Smooth muscle cell (in vitro differentiated cells): Measurements from ENCODE around the gene EMP3. TPM values are rescaled to one million over a fixed set of nuclear protein-coding genes. Genes with fewer than 3 reads are reported as not detected.

Experiments
- DNase-seq: peaks from one replicate; lab custom pipeline; 2025; ENCODE audit not compliant: unreplicated experiment; lab: John Stamatoyannopoulos, UW
- H2AFZ ChIP-seq: fragments of 200-600 bp; sonication (generic); 2 replicates; pipeline ENCODE4 v1.6.0; 2016; ENCODE audit warnings: antibody characterized with exemption, low read depth, mild to moderate bottlenecking
- H3F3A ChIP-seq: fragments of 200-600 bp; sonication (generic); 2 replicates; pipeline ENCODE4 v1.6.0; 2017; ENCODE audit warnings: antibody characterized with exemption, low read depth
- H3K27ac ChIP-seq: fragments of 200-600 bp; sonication (generic); 2 replicates; pipeline ENCODE4 v1.5.1; 2016; ENCODE audit warnings: low read depth, mild to moderate bottlenecking
- H3K27me3 ChIP-seq: fragments of 200-600 bp; sonication (generic); 2 replicates; pipeline ENCODE4 v1.6.1; 2016; ENCODE audit warnings: low read depth, mild to moderate bottlenecking
- H3K36me3 ChIP-seq: fragments of 200-600 bp; sonication (generic); 2 replicates; pipeline ENCODE4 v1.5.1; 2016; ENCODE audit warnings: low read depth
- H3K4me1 ChIP-seq: fragments of 200-600 bp; sonication (generic); 2 replicates; pipeline ENCODE4 v1.5.1; 2016; ENCODE audit warnings: low read depth
- H3K4me2 ChIP-seq: fragments of 200-600 bp; sonication (generic); 2 replicates; pipeline ENCODE4 v1.6.0; 2016; ENCODE audit warnings: mild to moderate bottlenecking
- H3K4me3 ChIP-seq: fragments of 200-600 bp; sonication (generic); 2 replicates; pipeline ENCODE4 v1.5.1; 2016; ENCODE audit warnings: mild to moderate bottlenecking
- H3K79me2 ChIP-seq: fragments of 200-600 bp; sonication (generic); 2 replicates; pipeline ENCODE4 v1.6.0; 2016; ENCODE audit warnings: low read depth, mild to moderate bottlenecking
- H3K9ac ChIP-seq: fragments of 200-600 bp; sonication (generic); 2 replicates; pipeline ENCODE4 v1.6.0; 2016; ENCODE audit warnings: low read depth
- H3K9me3 ChIP-seq: fragments of 200-600 bp; sonication (generic); replicated peaks from 2 replicates; pipeline ENCODE4 v1.5.1; 2016; ENCODE audit warnings: low read depth
- H4K20me1 ChIP-seq: fragments of 200-600 bp; sonication (generic); 2 replicates; pipeline ENCODE4 v1.6.0; 2016; ENCODE audit warnings: low read depth
- WGBS: methylation state at CpG from one replicate; pipeline ENCODE4 v1.1.7; 2016; ENCODE audit warnings: low lambda C conversion rate; 5-methylcytosine and 5-hydroxymethylcytosine counted together
- polyA plus RNA-seq: library from polyadenylated mRNA; unstranded; fragments of >200 nt; fragmentation: Nextera tagmentation; extraction: Ambion mirVana; gene quantifications from 2 replicates; pipeline ENCODE4 v1.2.1, GENCODE V29; 2016
- total RNA-seq: library from RNA; depleted of rRNA; stranded (reverse); fragments of >200 nt; gene quantifications from 2 replicates; pipeline ENCODE4 v1.2.3, GENCODE V29; 2014
- TF ChIP-seq, protein P1 (sequence below): fragments of 200-600 bp; sonication (generic); IDR thresholded peaks from 2 replicates; pipeline ENCODE4 v1.5.1; 2017; ENCODE audit warnings: borderline replicate concordance, mild to moderate bottlenecking, antibody characterized with exemption; ENCODE audit not compliant: insufficient read depth, poor library complexity, severe bottlenecking

Gene EMP3
- total and polyA plus RNA-seq, 2 experiments from 2014 or later, result 95.2 to 458 TPM

DNA sequence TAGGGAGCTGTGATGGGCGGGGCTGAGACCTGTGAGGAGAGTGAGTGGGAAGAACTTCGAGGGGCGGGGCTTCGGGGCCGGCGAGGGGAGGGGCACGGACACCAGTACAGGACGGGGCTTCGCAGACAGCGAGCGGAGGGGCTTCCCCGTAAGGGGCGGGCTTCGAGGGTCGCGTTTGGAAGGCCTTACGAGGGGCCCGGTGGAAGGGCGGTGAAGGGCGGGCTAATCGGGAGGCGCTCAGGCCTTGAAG lies 4.1 kb upstream of the EMP3 start:
- Histone ChIP-seq H3K79me2 (peaks cover 3% of the 10 kb centered on the region), H3K27ac (peak overlapping the region; percentile 92), H3K9ac (peak overlapping the region; percentile 75), H3F3A (peaks cover 16% of the 10 kb centered on the region), H4K20me1 (no peaks in the 10 kb centered on the region), H3K4me2 (peak overlapping the region; percentile 88), H3K9me3 (no peaks in the 10 kb centered on the region), H3K4me1 (peaks cover 18% of the 10 kb centered on the region), H3K4me3 (peak overlapping the region; percentile 55), H2AFZ (peak overlapping the region; percentile 53), H3K27me3 (no peaks in the 10 kb centered on the region), H3K36me3 (no peaks in the 10 kb centered on the region)
- WGBS, result under 1% methylated on average over 22 of the region's 22 CpGs
- peak; percentile 93 for DNase-seq
- TF ChIP-seq, protein P1, sequence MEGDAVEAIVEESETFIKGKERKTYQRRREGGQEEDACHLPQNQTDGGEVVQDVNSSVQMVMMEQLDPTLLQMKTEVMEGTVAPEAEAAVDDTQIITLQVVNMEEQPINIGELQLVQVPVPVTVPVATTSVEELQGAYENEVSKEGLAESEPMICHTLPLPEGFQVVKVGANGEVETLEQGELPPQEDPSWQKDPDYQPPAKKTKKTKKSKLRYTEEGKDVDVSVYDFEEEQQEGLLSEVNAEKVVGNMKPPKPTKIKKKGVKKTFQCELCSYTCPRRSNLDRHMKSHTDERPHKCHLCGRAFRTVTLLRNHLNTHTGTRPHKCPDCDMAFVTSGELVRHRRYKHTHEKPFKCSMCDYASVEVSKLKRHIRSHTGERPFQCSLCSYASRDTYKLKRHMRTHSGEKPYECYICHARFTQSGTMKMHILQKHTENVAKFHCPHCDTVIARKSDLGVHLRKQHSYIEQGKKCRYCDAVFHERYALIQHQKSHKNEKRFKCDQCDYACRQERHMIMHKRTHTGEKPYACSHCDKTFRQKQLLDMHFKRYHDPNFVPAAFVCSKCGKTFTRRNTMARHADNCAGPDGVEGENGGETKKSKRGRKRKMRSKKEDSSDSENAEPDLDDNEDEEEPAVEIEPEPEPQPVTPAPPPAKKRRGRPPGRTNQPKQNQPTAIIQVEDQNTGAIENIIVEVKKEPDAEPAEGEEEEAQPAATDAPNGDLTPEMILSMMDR, result no peak

DNA sequence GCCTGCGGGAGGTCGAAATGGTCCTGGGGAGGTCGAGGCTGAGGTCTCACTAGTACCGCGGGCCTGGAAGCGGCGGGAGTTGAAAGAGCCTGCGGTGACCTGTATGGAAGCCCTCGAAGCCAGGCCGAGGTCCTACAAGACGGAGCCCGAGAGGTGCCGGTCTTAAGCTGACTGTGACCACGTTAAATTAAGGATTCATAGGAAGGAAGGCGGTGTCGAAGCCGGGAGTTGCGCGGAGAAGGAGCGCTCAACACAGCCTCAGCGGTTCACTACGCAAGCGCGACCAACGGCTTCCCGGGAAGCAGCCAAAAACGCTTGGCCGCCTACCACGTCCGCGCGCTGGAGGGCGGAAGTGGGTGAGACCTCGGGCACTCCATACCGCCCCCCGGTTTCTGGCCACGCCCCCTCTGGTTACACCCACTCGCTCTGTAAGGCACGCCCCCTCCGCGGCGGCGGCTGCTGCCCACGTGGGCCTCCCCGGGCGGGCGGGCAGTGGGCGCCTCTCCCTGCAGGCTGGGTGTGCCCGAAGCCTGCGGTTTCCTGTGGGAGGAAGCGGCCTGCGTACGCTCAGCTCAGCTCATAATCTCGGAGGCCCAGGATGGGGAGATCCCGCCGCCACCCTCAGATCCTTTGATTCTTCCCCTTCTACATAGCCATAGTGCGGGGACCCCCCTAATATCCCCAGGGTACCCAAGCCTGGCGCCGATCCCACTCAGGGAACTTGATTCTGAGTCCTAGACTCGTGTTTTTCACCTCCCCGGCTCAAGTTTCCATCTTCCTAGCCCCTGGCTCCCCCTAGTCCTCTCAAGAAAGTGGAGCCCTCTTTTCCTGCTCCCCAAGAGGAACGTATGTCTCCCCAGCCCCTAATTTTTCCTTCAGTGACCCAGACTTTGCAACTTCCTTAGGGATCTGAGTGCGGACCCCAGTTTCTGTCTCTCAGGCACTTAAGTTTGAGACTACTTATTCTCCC lies 3.4 kb upstream of the EMP3 start:
- WGBS, result 6% methylated on average over 45 of the region's 63 CpGs
- peak overlapping the region; percentile 88 for H3K4me2 ChIP-seq
- TF ChIP-seq, protein P1, result no peak

DNA sequence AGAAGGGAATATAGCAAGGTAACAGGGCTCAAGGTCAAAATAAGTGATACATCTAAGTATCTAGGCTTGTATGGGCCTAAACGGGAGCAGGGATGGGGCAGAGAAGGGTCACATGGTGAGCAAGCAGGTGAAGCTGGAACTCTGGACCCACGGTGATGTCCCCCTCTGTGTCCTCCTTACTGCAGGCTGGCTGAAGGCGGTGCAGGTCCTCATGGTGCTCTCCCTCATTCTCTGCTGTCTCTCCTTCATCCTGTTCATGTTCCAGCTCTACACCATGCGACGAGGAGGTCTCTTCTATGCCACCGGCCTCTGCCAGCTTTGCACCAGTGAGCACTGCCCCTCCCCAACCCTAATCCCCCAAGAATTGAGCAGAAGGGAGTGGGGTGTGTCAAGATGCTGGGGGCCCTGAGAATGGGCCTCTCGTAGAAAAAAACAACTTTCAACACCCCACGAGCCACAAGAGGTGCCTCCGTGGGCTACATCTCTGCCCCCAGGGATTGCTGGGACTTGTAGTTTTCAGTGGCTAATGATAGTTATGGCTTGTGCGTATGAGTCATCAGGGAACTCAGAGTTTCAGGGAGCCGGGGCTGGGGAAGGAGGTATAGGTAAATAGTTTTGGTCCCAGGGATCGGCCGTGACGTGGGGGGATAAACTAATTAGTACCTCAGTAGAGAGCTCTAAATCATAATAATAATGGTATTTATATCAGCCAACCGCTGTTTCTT lies 4.0 kb downstream of the EMP3 start:
- peaks cover 3% of the 10 kb centered on the region for H3K79me2 ChIP-seq
- no peak for DNase-seq
- H3K9me3 ChIP-seq, result no peaks in the 10 kb centered on the region
- H3K4me3 ChIP-seq, result peak overlapping the region; percentile 46
- peaks cover 4% of the 10 kb centered on the region for H3K4me1 ChIP-seq
- H3K36me3 ChIP-seq, result no peaks in the 10 kb centered on the region
- no peaks in the 10 kb centered on the region for H3K27me3 ChIP-seq
- TF ChIP-seq, protein P1, result no peak
- 54% methylated on average over 15 of the region's 15 CpGs for WGBS
- peaks cover 8% of the 10 kb centered on the region for H4K20me1 ChIP-seq
- no peak overlapping the region for H2AFZ ChIP-seq
- peak overlapping the region; percentile 58 for H3K27ac ChIP-seq
- H3K9ac ChIP-seq, result no peak overlapping the region
- H3F3A ChIP-seq, result peaks cover 16% of the 10 kb centered on the region
- peak overlapping the region; percentile 81 for H3K4me2 ChIP-seq

More for the DNA sequence above, 3.4 kb upstream of the EMP3 start:
- Histone ChIP-seq H3K79me2 (peaks cover 3% of the 10 kb centered on the region), H3K36me3 (no peaks in the 10 kb centered on the region), H3K9me3 (no peaks in the 10 kb centered on the region), H3F3A (peaks cover 16% of the 10 kb centered on the region), H3K9ac (peak overlapping the region; percentile 75), H3K27ac (peak overlapping the region; percentile 92), H3K27me3 (no peaks in the 10 kb centered on the region), H4K20me1 (no peaks in the 10 kb centered on the region), H3K4me1 (peaks cover 18% of the 10 kb centered on the region), H3K4me3 (peak overlapping the region; percentile 55), H2AFZ (peak overlapping the region; percentile 53)
- DNase-seq, result peak; percentile 97
